NCI-H2029 (cell line): ENCODE results near the gene GNG7.
A peak's percentile ranks its signal among the peaks of the same experiment; 100 is the strongest.
"Not testable (repeated sequence)": the region's sequence is repeated elsewhere in the genome, so short reads cannot be mapped to it uniquely, and the experiment has no call there.

ENCODE experiments used
- DNase-seq: peaks from one replicate; lab custom pipeline; 2025; lab: John Stamatoyannopoulos, UW

The GNG7 gene

DNA sequence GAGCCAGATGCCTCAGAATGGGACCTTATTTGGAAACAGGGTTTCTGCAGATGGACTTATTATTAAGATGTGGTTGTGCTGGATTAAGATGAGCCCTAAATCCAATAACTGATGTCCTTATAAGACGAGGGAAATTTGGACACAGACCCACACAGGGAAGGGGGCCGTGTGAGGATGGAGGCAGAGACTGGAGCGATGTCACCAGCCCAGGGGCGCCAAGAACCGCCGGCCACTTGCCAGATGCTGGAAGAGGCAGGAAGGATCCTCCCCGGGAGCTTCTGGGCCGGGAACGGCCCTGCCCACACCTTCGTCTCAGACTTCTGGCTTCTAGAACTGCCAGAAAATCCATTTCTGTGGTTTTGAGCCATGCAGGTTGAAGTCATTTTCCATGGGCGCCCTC is 26.6 kb downstream of the GNG7 start:
- no peak for DNase-seq

DNA sequence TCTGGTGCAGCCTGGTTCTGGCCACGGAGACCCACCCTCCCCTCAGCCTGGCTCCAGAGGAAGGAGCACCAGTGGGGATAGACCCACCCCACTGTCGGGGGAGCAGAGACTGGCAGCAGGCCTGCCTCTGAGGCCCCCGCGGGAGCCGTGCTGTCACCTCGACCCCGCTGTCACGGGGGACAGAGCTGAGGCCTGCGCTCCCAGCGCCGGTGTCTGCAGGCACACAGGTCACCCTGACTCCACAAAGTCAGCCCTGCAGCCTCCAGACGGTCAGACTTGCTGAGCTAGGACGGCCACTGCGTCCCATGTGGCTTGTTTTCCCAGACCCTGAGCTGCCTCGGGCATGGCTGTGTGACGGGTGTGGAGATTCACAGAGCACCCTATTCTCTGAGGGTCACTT is 32.3 kb downstream of the GNG7 start:
- DNase-seq, result no peak

DNA sequence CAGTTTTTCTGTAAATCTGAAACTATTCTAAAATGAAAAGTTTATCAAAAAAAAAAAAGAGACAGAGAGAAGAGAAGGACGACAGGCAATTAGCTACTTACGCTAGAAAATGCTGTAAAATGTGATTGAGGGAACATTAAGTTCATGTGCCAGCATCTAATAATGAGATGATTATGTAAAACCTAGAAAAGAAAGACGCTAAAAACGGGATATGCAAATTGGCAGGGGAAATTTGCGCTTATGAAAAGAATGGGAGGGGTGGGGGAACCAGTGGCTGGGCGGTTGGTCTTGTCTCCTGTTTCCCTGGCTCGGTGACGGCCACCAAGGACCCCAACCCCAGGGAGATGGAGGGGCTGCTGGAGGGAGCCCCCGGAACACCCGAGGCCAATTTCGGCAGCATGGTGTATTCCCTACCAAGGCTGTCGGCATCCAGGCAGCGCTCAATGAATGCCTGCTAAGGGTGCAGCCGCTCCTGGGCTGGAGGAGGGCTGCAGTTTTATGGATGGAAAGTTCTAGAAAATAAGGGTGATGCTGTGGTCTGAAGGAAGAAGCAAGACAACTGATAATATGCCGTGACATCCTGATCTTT is 34.2 kb downstream of the GNG7 start:
- DNase-seq, result no peak

DNA sequence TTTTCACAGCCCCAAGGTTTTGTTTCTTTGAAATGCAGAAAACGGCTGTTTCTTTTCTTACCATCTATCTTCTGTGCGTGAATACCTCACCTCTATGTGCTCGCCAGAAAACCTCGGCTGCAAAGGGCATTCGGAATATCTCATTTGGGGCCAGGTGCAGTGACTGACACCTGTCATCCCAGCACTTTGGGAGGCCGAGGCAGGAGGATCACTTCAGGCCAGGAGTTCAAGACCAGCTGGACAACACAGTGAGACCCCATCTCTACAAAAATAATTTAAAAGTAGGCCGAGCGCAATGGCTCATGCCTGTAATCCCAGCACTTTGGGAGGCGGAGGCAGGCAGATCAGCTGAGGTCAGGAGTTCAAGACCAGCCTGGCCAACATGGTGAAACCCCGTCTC is 35.1 kb downstream of the GNG7 start:
- not testable (repeated sequence) for DNase-seq

DNA sequence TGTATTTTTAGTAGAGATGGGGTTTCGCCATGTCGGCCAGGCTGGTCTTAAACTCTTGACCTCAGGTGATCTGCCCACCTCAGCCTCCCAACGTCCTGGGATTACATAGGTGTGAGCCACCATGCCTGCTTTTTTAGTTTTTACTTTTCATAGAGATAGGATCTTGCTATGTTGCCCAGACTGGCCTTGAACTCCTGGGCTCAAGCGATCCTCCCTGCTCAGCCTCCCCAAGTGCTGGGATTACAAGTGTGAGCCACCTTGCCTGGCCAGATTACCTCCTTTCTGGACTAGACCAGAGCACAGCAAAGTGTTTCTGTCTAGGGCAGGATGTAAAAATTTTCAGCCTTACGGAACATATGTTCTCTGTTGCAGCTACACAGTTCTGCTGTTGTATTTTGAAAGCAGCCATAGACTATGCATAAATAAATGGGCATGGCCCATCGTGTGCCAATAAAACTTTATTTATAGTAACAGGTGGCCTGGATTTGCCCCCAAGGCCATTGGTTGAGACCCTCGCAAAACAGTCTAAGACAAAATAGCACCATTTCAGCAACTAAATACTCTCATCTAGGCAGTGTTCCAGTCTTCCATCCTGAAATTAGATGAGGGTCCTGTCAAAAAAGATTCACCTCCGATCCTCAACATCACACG is 36.0 kb downstream of the GNG7 start:
- DNase-seq, result no peak

DNA sequence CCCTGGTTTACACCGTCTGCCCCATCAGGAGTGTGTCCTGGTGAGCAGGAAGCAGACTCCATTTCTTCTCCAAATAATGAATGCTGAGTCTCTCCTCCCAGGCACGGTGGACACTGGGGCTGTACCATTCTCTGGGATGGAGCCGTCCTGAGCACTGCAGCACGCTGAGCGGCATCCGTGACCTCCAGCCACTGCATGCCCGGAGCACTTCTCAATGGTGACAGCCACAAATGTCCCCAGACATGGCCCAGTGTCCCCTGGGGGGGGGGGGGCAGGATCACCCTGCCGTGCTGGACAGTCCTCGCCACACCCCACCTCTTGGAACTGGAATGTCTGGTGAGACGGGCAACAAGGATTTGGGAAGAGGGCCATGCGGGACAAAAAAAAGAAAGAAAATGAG is 37.4 kb downstream of the GNG7 start:
- no peak for DNase-seq

DNA sequence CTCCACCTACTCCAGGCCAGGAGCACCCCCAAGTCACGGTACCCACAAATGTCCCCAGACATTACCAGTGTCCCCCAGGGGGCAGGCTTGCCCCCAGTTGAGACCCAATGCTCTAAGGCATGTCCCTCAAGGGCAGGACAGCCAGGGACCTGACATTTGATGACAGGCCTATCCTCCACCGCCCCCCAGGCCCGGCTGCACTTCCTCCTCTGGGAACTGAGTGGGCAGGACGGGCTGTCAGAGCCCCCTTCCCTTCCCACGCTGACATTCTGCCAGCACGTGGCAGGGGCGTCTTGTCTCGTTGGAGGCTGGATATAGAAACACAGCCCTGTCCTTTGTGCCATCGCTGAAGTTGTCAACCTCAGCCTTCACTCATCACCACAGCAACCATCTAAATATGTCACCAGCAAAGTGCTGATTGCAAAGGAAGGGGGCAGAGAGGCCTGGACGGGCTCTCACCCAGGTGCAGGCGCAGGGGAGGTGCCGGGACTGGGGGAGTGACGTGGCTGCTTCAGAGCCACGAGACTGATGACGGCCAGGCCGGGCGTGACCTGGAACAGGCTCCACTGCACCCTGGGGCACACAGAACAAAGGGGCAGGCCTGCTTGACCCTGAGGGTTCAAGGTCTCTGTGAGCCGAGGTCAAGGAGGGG is 38.4 kb downstream of the GNG7 start:
- DNase-seq, result no peak

DNA sequence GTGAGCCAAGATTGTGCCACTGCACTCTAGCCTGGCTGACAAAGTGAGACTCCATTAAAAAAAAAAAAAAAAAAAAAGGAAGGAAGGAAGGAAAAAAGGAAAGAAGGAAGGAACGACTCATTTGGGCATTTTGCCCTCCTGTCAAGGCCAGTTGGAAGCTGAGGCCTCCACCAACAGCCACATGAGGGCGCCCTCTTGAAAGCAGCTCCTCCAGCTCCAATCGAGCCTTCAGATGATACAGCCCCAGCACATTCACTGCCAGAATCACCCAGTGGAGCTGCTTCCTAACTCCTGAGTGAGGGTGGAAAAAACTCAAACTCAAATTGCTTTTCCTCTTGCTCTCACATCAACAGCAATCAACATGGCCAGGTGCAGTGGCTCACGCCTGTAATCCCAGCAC is 40.9 kb downstream of the GNG7 start:
- DNase-seq, result no peak

DNA sequence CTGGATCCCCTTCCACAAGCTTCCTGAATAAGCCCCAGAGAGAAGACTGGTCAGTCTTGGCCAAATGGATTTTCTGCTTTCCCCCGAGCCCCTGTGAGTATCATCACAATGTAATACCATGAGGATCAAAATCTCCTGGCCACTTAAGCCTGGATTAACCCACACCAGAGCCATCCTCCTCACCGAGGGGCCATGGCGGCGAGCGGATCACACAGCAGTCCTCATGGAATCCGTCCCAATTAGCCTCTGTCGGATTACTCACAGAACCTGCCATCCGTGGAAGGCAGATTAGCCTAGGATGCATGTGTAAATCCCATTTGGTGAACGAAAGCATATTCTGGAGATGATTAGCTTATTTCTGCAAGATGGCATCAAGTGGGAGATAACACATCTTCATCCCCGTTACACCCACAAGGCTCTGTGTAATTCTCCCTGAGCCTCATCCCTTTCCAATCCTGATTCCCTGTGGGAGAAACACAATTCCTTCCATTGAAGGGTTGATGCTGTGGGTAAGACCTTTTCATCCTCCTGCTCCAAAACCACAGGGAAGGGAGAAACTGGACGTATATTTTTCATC is 42.5 kb downstream of the GNG7 start:
- no peak for DNase-seq

DNA sequence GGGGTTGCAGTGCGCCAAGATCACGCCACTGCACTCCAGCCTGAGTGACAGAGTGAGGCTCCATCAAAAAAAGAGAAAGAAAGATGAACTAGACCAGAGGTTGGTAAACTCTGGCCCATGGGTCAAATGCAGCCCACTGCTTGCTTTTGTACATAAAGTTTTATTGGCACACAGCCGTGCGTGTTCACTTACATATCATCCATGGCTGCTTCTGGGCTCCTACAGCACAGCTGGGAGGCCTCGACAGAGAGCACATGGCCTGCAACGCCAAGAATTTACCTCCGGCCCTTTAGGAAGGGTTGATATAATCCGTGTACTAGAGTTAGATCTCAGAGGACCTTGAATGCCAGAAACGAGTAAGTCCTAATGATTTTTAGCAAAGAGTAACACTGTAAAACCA is 46.0 kb downstream of the GNG7 start:
- no peak for DNase-seq

DNA sequence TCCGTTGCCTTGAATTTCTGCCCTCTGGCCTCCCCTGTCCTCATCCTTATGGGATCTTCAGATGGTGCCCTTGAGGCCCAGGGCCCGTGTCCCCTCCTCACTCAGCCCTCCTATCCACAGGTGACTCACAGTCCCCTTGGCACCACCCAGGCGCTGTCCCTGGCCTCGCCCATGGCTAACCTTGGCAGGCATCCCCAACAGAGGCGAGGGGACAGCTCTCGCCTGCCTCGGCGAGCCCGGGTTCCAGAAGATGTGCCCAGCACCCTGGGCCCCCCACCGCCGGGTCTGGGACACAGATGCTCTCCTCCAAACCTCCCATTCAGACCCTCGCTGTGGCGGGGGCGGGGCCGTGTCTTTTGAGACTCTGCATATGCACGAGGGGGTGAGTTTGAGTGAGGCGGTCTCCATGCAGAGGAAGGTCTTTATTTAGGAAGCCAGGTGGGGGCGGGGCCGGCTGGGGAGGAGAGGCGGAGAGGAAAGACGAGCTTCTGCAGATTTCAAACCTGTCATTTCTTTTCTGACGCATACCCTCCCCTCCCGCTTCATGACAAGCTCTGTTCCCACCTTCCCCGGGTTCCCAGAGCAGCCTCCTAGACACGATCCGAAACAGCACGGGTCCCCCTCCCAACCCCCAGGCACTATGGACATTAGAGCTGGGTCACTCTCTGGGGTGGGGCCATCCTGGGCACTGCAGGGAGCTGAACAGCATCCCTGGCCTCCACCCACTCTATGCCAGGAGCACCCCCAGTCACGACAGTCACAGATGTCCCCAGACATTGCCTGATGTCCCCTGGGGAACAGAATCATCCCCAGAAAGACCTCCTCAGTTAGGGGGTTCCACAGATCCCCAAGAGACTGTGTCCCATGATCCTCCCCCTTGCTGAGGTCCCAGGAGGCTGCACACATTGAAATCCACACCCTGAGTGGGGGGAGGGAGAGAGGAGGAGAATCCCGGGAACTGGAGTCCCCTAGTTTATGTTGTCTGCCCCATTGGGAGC is 48.5 kb downstream of the GNG7 start:
- no peak for DNase-seq

DNA sequence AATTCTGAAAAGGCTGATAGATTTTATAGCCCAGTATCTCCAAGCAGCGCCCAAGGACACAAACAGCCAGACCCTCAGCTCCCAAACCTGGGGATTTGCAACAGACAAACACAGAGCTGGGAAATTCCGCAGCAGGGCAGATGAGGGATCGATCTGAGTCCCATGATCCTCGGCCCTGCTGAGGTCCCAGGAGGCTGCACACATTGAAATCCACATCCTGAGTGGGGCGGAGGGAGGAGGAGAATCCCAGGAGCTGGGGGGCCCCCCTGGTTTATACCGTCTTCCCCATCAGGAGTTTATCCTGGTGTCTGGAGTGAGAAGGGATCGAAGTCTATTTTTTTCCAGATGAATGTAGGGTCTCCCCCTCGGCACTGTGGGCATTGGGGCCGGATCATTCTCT is 49.3 kb downstream of the GNG7 start:
- no peak for DNase-seq

DNA sequence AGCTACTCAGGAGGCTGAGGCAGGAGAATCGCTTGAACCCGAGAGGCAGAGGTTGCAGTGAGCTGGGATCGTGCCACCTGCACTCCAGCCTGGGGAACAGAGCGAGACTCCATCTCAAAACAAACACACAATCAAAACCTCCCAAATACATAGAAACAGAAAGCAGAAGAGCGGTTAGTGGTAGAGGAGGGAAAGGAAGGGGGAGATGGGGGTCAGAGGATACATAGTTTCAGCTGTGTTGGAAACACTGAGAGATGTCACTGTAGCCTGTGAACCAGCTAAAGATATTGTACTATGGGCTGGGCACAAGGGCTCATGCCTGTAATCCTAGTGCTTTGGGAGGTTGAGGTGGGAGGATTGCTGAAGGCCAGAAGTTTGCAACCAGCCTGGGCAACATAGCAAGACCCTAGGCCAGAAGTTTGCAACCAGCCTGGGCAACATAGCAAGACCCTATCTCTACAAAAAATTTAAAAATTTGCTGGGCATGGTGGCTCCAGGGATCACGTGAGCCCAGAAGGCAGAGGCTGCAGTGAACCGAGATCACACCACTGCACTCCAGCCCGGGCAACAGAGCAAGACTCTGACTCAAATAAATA is 49.9 kb downstream of the GNG7 start:
- no peak for DNase-seq

DNA sequence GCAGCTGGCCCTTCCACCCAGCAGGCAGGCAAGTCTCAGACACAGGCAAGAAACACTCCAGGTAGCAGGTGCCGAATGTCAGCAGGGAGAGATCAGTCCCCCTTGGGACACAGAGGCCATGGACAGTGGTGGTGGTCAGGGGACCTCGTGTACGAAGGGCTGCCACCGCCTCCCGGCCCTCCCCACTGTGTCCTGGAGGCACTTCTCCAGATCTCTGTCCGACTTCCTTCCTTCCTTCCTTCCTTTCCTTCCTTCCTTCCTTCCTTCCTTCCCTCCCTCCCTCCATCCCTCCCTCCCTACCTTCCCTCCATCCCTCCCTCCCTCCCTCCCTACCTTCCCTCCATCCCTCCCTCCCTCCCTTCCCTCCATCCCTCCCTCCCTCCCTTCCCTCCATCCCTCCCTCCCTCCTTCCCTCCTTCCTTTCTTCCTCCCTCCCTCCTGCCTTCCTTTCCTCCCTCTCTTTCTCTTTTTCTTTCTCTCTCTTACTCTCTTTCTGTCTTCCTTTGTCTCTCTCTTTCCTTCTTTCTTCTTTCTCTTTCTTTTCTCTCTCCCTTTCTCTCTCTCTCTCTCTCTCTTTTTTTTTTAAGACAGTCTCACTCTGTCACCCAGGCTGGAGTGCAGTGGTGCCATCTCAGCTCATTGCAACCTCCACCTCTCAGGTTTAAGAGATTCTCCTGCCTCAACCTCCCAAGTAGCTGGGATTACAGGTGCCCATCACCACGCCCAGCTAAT is 51.3 kb downstream of the GNG7 start:
- DNase-seq, result not testable (repeated sequence)

DNA sequence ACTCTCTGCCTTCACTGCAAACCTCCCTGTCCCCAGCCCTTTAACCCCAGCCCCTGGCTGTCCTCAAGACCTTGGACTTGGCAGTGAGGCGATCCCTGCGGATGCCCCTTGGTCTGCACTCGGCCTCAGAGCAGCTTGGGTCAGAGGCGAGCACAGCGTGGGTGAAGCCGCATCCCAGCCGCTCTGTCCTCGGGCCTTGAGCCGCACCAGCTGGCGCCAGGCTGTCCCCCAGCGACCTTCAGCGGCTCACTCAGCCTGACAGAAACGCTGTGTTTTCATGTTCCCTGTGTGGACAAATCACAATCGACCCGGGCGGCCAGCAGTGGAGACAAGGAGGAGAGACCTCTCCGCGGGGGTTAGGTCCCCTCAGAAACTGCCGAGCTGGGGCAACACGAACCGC is 52.0 kb downstream of the GNG7 start:
- no peak for DNase-seq

DNA sequence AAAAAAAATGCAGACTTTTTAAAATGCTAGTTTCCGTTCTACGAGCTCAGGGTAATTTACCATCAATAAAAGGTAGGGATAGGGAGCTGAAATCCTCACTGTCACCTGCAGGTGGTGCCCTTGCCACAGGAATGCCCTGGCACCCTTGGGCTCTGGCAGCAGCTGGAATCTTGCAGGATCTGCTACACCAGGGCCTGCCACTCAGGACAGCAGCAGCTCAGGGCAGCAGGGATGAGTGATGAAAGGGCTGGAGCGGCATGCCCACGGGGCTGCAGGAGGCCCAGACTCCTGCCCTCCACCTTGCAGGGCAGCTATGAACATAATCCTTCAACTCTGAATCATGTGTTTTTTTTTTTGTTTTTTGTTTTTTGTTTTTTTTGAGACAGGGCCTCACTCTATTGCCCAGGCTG is 54.0 kb downstream of the GNG7 start:
- DNase-seq, result peak; percentile 61

DNA sequence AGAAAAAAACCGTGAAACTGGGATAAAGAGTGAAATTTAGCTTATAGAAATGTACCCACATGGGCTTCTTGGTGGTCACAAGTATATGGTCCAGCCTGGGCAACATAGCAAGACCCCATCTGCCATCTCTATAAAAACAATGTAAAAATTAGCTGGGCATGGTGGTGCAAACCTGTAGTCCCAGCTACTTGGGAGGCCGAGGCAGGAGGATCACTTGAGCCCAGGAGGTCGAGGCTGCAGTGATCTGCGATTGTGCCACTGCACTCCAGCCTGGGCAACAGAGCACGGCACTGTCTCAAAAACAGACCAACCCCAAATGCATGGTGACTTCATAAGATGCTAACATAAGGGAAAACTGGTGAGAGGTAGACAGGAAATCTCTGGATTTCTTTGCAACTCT is 54.4 kb downstream of the GNG7 start:
- no peak for DNase-seq

DNA sequence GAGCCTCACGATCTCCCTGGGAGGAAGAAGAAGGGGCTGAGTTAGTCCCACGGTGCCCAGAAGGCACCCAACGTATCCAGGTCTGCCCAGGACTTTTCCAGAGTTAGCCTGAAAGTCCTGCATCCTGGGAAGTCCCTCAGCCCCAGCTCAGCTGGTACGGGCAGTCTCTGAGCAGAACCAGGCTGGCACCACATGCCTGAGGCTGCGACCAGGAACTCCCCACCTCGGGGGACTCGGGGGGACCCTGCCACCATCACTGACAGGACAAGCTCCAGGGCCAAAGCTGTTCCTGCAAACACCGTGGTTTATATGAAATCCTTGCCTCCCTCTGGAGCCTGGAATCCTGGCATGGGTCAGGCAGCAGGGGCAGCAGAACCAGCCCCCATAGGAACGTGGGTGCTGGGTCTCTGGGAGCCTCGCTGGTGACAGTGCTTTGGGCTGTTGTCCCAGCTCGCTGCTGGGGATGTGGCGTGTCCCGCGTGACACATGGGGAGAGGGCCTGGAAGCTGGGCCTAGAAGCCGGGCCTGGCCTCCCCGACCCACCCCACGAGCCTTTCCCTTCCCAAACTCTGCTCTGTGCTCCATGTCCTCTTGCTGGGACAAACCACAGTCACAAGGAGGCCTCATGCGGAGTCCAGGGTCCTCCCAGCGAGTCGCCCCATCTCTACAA is 55.5 kb downstream of the GNG7 start:
- DNase-seq, result no peak

DNA sequence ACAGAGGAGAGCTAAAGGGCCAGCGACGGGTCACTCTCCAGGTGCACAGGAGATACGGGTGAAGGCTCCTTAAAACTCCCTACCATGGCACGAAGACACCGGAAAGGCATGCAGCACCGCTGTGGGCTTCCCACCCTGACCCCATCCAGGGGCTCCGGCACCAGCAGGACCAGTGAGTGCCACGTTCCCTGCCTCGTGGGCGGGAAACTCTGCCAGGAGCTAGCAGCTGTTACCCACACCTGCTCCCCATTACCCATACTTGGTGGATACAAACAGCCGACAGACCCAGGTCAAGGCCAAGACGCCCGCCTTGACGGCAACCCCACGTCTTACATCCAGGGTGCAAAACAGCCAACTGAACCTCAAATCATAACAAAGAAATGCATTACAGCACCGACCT is 56.7 kb downstream of the GNG7 start:
- DNase-seq, result no peak

DNA sequence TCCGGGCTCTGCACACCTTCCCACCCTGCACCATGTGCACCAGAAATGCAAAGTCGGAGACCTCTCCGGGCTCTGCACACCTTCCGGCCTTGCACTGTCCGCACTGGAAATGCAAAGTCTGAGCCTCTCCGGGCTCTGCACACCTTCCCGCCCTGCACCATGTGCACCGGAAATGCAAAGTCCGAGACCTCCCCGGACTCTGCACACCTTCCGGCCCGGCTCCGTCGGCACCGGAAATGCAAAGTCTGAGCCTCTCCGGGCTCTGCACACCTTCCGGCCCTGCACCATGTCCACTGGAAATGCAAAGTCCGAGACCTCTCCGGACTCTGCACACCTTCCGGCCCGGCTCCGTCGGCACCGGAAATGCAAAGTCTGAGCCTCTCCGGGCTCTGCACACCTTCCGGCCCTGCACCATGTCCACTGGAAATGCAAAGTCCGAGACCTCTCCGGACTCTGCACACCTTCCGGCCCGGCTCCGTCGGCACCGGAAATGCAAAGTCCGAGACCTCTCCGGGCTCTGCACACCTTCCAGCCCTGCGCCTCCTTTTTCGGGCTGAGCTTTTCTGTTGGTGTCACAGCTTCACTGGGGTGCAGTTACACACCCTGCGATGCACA is 59.3 kb downstream of the GNG7 start:
- DNase-seq, result not testable (repeated sequence)
